ENCODE results near the gene GPR65.

GPR65 gene

DNA sequence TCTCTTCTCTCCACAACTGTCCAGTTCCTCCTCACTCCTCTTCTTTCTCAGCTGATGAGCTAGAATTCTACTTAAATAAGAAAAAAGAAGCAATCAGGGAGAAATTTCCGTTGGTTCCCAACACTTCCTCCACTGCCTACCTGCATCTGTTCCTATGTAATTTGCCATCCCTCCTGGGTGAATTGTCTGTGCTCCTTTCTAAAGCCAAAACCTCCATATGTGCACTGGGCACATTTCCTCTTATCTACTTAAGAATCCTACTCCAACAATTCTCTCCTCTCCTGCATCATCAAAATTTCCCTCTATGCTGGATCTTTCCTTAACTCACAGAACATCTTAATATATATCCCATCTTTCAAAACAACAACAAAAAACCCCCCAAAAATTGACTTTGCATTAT lies 35.2 kb downstream of the GPR65 start:
- DNase-seq, result no peak

DNA sequence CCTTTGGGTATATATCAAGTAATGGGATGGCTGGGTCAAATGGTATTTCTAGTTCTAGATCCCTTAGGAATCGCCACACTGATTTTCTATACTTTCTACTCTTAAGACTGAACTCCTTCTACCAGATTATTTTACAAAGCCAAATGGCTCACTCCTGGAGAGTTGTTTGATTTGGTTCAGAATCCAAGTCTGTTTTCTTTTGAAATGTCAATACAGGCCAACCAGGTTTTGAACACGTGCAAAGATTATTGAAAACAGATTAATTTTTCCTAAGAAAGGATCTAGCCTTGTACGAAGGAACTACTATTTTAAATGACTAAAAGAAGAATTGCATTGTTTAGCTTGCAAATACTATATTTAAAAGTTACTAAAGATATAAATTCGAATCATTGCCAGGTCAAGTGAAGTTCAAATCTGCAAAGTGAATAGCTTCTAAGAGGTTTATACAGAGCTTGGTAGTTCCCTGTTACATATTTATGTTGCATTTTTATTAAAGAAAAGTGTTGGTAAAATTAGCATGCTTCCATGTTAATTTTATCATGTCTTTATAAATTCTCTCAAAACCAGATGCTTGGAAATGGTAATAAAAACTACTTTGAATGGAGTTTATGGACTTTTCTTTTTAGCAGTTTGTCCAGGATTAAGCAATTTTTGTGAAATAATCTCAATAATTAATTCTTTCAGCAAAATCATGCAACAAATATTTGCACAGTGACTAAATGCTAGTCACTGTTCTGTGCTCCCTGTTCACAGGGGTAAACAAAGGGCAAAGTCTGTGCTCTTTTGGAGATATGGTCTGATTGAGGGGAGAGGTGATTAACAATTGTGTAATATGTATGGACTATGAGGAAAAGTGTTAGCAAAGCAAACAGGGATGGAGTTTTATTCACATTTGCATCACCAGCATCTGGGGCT lies 38.9 kb downstream of the GPR65 start:
- no peak for DNase-seq

GRCh38 chr14:88044444-88044758 lies 39.5 kb downstream of the GPR65 start:
- no peak for DNase-seq

DNA sequence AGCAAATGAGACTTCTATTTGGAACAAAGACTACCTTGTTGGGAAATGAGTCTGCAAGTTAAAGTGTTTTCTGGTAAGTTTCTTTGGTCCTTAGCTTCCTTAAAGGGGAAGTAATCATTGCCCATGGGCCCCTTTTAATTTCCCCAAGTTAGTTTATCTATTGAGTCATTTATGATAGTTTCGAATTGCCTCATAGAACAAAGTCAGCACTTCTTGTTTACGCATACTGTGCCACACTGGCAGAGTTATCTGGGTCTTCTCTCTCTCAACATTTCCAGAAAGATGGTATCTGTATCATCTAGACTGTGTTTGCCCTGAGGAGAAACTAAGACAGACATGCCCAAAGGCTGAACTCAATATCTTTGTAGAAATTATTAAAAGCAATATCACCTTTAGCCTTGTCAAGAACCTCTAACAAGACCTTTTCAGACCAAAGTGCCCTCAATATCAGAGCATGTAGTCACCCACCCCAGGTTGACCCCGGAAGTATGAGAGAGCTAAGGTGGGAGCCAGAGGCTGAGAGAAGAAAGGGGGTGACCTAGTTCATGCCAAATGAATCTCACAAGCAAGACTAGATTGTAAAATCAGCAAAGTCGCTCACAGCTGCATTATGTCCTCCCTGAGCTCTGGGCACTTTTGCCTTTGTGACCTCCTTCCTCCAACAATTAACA lies 40.0 kb downstream of the GPR65 start:
- DNase-seq, result no peak

- DNase-seq, result no peak
Measured at GRCh38 chr14:88045705-88046104, 40.8 kb downstream of the GPR65 start.

GRCh38 chr14:88048351-88048750 lies 43.4 kb downstream of the GPR65 start:
- no peak for DNase-seq

- no peak for DNase-seq
Measured at GRCh38 chr14:88049266-88049665, 44.3 kb downstream of the GPR65 start.

DNA sequence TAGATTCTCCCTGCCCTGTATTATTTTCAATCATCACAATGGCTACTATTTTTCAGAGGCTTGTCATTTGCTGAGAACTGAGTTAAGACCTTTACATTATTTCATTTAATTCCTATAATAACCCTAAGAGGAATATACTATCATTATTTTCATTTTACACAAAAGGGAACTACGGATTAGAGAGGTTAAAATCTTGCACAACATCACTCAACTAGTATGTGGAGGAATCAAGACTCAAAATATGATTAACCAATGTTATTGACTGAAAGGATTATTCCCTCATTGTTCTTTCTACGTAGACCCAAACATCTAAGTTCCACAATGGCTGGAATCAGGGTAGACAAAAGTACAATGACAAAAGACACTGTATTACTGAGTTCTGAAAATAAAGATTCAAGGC lies 45.0 kb downstream of the GPR65 start:
- no peak for DNase-seq

DNA sequence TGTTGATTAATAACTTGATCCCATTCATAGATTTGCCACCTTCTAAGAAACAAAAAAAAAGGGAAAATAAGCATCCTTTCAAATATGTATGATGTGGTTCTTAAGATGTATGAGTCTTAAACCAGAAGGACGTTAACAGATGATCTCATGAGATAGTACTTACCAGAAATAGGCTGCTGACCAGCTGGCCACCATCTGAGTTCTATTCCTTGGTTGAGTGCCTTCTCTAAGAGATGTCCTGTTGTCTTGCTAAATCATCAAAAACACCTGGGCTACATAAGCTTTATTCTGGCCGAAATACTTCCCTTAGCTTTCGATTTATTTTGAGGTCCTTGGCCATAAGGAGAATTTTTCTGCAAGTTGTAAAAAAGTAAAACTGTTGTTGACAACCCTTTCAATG lies 55.6 kb downstream of the GPR65 start:
- no peak for DNase-seq

GRCh38 chr14:88063811-88064210 lies 58.9 kb downstream of the GPR65 start:
- no peak for DNase-seq

Measured in NCI-H2107 (cell line).